Kidney epithelial cell (primary cell): ENCODE data around the gene DNAH14. TPM values are rescaled to one million over a fixed set of nuclear protein-coding genes. Genes with fewer than 3 reads are reported as not detected.
"Not testable (repeated sequence)": the region's sequence is repeated elsewhere in the genome, so short reads cannot be mapped to it uniquely, and the experiment has no call there.

Source experiments
- DNase-seq: peaks from one replicate; pipeline ENCODE4 v3.0.0-alpha.2; 2010; ENCODE audit warnings: low read depth
- H3K27me3 ChIP-seq: 2 replicates; pipeline ENCODE4 v1.6.0; 2011; ENCODE audit warnings: low read length; ENCODE audit not compliant: control insufficient read depth, insufficient read depth
- H3K36me3 ChIP-seq: 2 replicates; pipeline ENCODE4 v1.5.1; 2011; ENCODE audit warnings: low read length; ENCODE audit not compliant: control insufficient read depth, insufficient read depth
- H3K4me3 ChIP-seq: 2 replicates; pipeline ENCODE4 v1.5.1; 2011; ENCODE audit warnings: low read depth, mild to moderate bottlenecking, control low read depth, low read length
- total RNA-seq: library from RNA; depleted of rRNA; stranded (reverse); fragments of >200 nt; gene quantifications from 2 replicates; pipeline ENCODE4 v1.2.3, GENCODE V29; 2015
- TF ChIP-seq, protein P1 (sequence below): IDR thresholded peaks from 2 replicates; pipeline ENCODE4 v1.5.1; 2011; ENCODE audit warnings: mild to moderate bottlenecking, moderate library complexity, low read length, control low read depth, inconsistent platforms; ENCODE audit not compliant: insufficient read depth, poor library complexity, severe bottlenecking

Gene DNAH14
- total RNA-seq, 1 donor from 2014 or later: 30.8 TPM

DNA sequence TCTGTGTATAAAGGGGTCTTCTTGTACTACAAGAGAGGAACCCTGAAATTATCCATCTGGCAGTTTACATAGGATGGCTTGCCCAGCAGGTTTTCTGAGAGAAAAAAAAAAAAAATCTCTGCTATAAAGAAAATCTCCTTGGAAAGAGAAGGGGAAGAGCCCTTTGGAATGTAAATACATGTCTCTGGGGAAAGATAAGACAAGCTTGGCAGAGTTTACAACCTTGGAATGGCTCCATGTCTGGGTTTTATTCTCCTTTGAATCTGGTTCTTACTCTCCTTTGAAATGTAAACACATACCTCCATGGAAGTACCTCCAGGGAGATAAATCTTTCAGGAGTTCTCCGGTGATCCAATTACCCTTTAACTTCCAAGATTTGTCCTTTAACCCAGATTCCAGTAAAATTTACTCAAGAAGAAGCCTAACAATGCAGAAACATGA, 45.1 kb upstream of the DNAH14 start:
- H3K36me3 ChIP-seq: no peaks in the 10 kb centered on the region
- no peak for DNase-seq
- TF ChIP-seq, protein P1, sequence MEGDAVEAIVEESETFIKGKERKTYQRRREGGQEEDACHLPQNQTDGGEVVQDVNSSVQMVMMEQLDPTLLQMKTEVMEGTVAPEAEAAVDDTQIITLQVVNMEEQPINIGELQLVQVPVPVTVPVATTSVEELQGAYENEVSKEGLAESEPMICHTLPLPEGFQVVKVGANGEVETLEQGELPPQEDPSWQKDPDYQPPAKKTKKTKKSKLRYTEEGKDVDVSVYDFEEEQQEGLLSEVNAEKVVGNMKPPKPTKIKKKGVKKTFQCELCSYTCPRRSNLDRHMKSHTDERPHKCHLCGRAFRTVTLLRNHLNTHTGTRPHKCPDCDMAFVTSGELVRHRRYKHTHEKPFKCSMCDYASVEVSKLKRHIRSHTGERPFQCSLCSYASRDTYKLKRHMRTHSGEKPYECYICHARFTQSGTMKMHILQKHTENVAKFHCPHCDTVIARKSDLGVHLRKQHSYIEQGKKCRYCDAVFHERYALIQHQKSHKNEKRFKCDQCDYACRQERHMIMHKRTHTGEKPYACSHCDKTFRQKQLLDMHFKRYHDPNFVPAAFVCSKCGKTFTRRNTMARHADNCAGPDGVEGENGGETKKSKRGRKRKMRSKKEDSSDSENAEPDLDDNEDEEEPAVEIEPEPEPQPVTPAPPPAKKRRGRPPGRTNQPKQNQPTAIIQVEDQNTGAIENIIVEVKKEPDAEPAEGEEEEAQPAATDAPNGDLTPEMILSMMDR: no peak
- H3K4me3 ChIP-seq: no peak overlapping the region
- H3K27me3 ChIP-seq: no peaks in the 10 kb centered on the region

DNA sequence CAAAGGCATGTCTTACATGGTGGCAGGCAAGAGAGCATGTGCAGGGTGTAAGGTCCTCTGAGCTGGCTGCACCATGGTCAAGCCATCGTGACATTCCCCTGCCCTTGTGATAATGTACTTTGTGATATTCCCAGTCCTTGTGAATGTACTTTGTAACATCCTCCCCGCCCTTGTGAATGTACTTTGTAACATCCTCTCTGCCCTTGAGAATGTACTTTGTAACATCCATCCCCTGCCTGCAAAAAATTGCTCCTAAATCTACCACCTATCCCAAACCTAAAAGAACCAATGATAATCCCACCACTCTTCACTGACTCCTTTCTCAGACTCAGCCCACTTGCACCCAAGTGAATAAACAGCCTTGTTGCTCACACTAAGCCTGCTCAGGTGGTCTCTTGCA, 44.1 kb upstream of the DNAH14 start:
- not testable (repeated sequence) for H3K27me3 ChIP-seq, DNase-seq, H3K36me3 ChIP-seq, H3K4me3 ChIP-seq

DNA sequence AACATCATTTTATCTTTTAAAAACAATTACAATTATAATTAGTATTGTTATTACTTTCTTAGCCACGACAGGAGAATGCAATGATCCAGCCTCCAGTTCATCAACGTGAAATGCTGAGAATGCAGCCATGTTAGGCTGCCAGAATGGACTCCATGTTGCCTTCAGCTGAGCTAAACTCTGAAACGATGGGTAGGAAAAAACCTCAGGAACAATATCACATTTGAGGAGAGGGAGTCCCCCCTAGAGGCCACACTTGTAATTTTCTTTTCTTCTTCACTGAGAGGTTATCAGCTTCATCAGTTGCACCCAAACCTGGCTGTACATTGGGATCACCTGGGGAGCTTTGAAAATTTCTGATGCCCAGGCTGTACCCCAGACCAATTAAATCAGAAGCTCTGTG, 34.6 kb upstream of the DNAH14 start:
- TF ChIP-seq, protein P1: peak; percentile 41
- no peaks in the 10 kb centered on the region for H3K36me3 ChIP-seq
- no peak for DNase-seq
- H3K27me3 ChIP-seq: no peaks in the 10 kb centered on the region
- no peak overlapping the region for H3K4me3 ChIP-seq

DNA sequence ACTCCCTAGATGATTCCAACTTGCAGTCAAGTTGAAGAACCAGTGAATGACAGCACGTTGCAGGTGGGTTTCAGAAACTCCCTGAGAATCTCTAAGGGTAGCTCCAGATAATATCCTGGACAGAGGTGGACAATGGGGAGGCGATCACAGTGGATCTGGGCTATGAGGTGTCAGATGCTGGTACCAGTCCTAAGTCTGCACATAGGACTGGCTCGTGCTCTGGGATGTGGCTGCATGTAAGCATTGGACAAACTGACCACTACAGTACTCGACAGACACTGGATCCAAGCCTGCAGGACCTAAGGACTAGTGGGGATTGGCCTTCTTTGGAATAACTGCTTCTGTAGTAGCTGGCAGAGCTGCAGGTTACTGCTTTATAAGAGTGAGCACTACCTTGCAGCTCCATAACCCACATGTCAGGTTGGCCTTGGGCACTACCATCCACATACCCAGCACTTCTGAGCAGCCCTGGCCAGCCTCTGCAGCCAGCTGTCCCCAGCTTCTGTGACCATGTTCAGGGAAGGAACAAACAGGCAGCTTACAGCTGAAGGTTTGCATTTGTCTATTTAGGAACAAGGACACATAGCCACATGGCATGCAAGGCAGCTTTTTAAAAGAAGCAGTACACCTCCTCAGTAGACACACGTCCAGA, 33.2 kb upstream of the DNAH14 start:
- Histone ChIP-seq H3K4me3 (no peak overlapping the region), H3K36me3 (no peaks in the 10 kb centered on the region), H3K27me3 (no peaks in the 10 kb centered on the region)
- TF ChIP-seq, protein P1: no peak
- DNase-seq: no peak

DNA sequence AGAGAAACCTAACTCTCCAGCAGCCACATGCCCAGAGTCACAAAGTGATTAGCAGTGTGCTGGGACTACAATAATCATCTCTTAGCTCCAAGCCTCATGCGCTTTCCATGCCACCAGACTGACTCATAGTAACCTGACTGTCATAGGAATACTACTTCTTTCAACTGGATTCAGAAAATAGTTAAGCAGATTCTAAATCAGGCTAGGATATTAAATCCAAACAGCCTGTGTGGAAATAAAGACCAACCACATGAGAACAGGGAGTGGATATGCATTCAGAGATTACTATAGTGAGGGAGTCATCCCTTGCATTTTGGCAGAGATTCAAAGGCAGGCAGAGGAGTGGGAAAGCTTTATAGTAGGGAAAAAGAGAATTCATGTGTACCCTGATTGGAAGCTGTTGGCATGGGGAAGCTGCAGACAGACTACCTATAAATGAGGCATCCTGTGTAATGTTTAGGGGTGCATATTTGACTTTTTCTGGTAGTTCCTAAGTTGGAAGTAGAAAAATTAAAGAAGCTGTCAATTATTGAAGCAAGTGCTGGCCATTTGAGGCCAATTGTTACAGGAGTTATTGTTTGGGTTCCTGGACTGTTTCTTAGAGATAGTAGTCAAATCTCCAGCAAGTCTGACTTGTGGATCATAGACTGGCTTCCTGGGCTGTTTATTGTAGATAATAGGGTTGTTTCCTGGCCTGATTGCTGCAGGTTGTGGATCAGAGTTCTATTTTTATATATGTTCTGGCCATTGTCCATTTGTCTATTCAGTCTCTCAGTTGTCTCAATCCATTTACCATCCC, 31.7 kb upstream of the DNAH14 start:
- no peaks in the 10 kb centered on the region for H3K36me3 ChIP-seq
- H3K4me3 ChIP-seq: no peak overlapping the region
- no peaks in the 10 kb centered on the region for H3K27me3 ChIP-seq
- DNase-seq: no peak
- TF ChIP-seq, protein P1: no peak

DNA sequence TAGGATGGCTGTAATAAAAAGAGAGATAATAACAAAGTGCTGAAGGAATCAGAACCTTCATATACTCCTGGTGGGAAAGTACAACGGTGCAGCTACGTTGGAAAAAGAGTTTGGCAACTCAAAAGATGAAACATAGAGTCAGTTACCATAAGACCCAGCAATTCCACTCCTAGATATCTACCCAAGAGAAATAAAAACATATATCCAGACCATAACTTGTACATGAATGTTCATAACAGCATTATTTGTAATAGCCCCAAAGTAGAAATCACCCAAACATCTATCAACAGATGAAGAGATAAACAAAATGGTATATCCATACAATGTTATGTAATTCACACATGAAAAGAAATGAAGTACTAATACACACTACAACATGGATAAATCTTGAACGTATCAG, 30.5 kb upstream of the DNAH14 start:
- no peaks in the 10 kb centered on the region for H3K27me3 ChIP-seq
- no peak overlapping the region for H3K4me3 ChIP-seq
- H3K36me3 ChIP-seq: no peaks in the 10 kb centered on the region
- TF ChIP-seq, protein P1: no peak
- DNase-seq: no peak
